Caki2 (cell line): Measurements from ENCODE around the gene LPGAT1. TPM values are rescaled to one million over a fixed set of nuclear protein-coding genes. Genes with fewer than 3 reads are reported as not detected.
A peak's percentile ranks its signal among the peaks of the same experiment; 100 is the strongest.

Experiments
- DNase-seq: peaks from one replicate; pipeline ENCODE4 v3.0.0-alpha.2; 2015; ENCODE audit warnings: low read depth
- in situ Hi-C: cut with HindIII; loops from 2 replicates; pipeline ENCODE4 v1.10.0; 2016; ENCODE audit warnings: low sequenced_read_pairs, low pct_unique_long_range_greater_than_20kb, mixed read lengths
- total RNA-seq: library from RNA; depleted of rRNA; stranded (reverse); fragments of >200 nt; shearing (Covaris generic); gene quantifications from 2 replicates; pipeline ENCODE4 v1.2.3, GENCODE V29; 2014; ENCODE audit warnings: low replicate concordance

LPGAT1 gene
- total RNA-seq, 1 experiment from 2014 or later = 38.8 TPM

GRCh38 chr1:211741788-211742187 lies 88.8 kb downstream of the LPGAT1 start:
- DNase-seq = peak; percentile 72
- in situ Hi-C loops = no loop called here

GRCh38 chr1:211741116-211741515 lies 89.4 kb downstream of the LPGAT1 start:
- no peak for DNase-seq
- in situ Hi-C loops = no loop called here

GRCh38 chr1:211739671-211740411 lies 90.7 kb downstream of the LPGAT1 start:
- in situ Hi-C loops = no loop called here
- DNase-seq = no peak

GRCh38 chr1:211738691-211739301 lies 91.8 kb downstream of the LPGAT1 start:
- in situ Hi-C loops = no loop called here
- peak; percentile 25 for DNase-seq

- DNase-seq = no peak
- in situ Hi-C loops = no loop called here
These were observed 92.4 kb downstream of the LPGAT1 start for GRCh38 chr1:211738096-211738690.

- no peak for DNase-seq
These were observed 93.2 kb downstream of the LPGAT1 start for GRCh38 chr1:211737115-211738035.

GRCh38 chr1:211736351-211736915 lies 94.1 kb downstream of the LPGAT1 start:
- DNase-seq = no peak
- in situ Hi-C loops = no loop called here

More at GRCh38 chr1:211737115-211738035, 93.2 kb downstream of the LPGAT1 start:
- in situ Hi-C loops = no loop called here

- in situ Hi-C loops = no loop called here
- DNase-seq = peak; percentile 96
These were observed 95.1 kb downstream of the LPGAT1 start for GRCh38 chr1:211735208-211736170.

- in situ Hi-C loops = no loop called here
- DNase-seq = peak; percentile 56
These were observed 95.8 kb downstream of the LPGAT1 start for GRCh38 chr1:211734791-211735190.

GRCh38 chr1:211734359-211734758 lies 96.2 kb downstream of the LPGAT1 start:
- in situ Hi-C loops = no loop called here

GRCh38 chr1:211732293-211732980 lies 98.1 kb downstream of the LPGAT1 start:
- no peak for DNase-seq
- in situ Hi-C loops = no loop called here

More at GRCh38 chr1:211734359-211734758, 96.2 kb downstream of the LPGAT1 start:
- peak; percentile 71 for DNase-seq

- in situ Hi-C loops = no loop called here
These were observed 98.9 kb downstream of the LPGAT1 start for GRCh38 chr1:211731456-211732292.

GRCh38 chr1:211730347-211730746 lies 100.2 kb downstream of the LPGAT1 start:
- in situ Hi-C loops = no loop called here
- no peak for DNase-seq

More at GRCh38 chr1:211731456-211732292, 98.9 kb downstream of the LPGAT1 start:
- DNase-seq = no peak

GRCh38 chr1:211729238-211729637 lies 101.3 kb downstream of the LPGAT1 start:
- DNase-seq = no peak
- in situ Hi-C loops = no loop called here

GRCh38 chr1:211726467-211726995 lies 104.0 kb downstream of the LPGAT1 start:
- no peak for DNase-seq
- in situ Hi-C loops = no loop called here
